ENCODE data around the gene DDX3X. TPM values are rescaled to one million over a fixed set of nuclear protein-coding genes. Genes with fewer than 3 reads are reported as not detected.

The DDX3X gene
- total RNA-seq, 1 donor from 2014 or later: 264 TPM

DNA sequence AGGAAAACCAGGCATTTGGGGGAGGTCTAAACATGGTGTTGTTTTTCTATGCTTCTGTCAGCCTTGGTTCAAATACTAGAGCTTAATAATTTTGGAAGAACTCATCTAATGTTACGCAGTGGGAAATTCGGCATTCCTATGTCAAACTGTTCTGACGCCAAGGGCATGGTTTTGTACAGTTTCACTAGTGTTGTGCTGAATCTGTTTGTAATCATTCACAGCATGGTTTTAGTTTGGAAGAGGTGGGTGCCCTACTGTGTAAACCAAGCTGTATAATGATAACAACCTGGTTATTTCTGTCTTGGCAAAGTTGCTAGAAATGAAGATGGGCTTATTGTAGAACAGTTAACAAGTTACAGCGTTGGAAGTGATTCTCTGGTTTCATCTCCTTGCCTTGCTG, 5.2 kb downstream of the DDX3X start:
- peaks cover 12% of the 10 kb centered on the region for H3K36me3 ChIP-seq
- no peaks in the 10 kb centered on the region for H3K9me3 ChIP-seq (ENCODE audit: low read depth)
- H3K27ac ChIP-seq: no peak overlapping the region
- peaks cover 48% of the 10 kb centered on the region for H3F3A ChIP-seq (ENCODE audit: low read depth)
- peaks cover 13% of the 10 kb centered on the region for H3K4me1 ChIP-seq
- H3K9ac ChIP-seq: no peak overlapping the region
- no peak overlapping the region for H3K4me3 ChIP-seq
- H4K20me1 ChIP-seq (ENCODE audit: low read depth): peaks cover 95% of the 10 kb centered on the region
- H3K36me3 Mint-ChIP-seq: peaks cover 20% of the 10 kb centered on the region
- no peak for TF ChIP-seq EZH2 (IDR thresholded peaks at IDR 0.05)
- TF ChIP-seq, protein P1, sequence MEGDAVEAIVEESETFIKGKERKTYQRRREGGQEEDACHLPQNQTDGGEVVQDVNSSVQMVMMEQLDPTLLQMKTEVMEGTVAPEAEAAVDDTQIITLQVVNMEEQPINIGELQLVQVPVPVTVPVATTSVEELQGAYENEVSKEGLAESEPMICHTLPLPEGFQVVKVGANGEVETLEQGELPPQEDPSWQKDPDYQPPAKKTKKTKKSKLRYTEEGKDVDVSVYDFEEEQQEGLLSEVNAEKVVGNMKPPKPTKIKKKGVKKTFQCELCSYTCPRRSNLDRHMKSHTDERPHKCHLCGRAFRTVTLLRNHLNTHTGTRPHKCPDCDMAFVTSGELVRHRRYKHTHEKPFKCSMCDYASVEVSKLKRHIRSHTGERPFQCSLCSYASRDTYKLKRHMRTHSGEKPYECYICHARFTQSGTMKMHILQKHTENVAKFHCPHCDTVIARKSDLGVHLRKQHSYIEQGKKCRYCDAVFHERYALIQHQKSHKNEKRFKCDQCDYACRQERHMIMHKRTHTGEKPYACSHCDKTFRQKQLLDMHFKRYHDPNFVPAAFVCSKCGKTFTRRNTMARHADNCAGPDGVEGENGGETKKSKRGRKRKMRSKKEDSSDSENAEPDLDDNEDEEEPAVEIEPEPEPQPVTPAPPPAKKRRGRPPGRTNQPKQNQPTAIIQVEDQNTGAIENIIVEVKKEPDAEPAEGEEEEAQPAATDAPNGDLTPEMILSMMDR (IDR thresholded peaks at IDR 0.05): no peak
- TF ChIP-seq EZH2phosphoT487 (IDR thresholded peaks at IDR 0.05): no peak
- peaks cover 11% of the 10 kb centered on the region for H3K4me1 Mint-ChIP-seq
- no peak overlapping the region for H3K4me3 Mint-ChIP-seq
- H3K79me2 ChIP-seq (ENCODE audit: low read depth): peaks cover 100% of the 10 kb centered on the region
- H3K4me2 ChIP-seq: peak overlapping the region; percentile 87
- H2AFZ ChIP-seq (replicated peaks): no peak overlapping the region
- H3K27ac Mint-ChIP-seq: no peak overlapping the region
- DNase-seq (ENCODE audit: low spot score): no peak
- peaks cover 3% of the 10 kb centered on the region for H3K27me3 Mint-ChIP-seq (ENCODE audit: insufficient read depth, low read depth)
- no peaks in the 10 kb centered on the region for H3K9me3 Mint-ChIP-seq
- H3K27me3 ChIP-seq: no peaks in the 10 kb centered on the region

DNA sequence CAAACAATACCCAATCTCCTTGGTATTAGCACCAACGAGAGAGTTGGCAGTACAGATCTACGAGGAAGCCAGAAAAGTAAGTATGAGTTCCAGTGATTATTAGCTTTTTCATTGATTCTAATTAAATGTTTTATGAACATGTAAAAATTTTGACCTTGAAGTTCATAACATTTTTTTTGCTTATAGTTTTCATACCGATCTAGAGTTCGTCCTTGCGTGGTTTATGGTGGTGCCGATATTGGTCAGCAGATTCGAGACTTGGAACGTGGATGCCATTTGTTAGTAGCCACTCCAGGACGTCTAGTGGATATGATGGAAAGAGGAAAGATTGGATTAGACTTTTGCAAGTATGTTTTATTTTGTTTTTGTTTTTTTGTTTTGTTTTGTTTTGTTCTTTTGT, 10.1 kb downstream of the DDX3X start:
- Mint-ChIP-seq H3K4me3 (no peak overlapping the region), H3K27me3 (ENCODE audit: insufficient read depth, low read depth) (no peaks in the 10 kb centered on the region), H3K27ac (no peak overlapping the region), H3K36me3 (peaks cover 26% of the 10 kb centered on the region), H3K9me3 (no peaks in the 10 kb centered on the region), H3K4me1 (no peaks in the 10 kb centered on the region)
- DNase-seq (ENCODE audit: low spot score): no peak
- Histone ChIP-seq H2AFZ (replicated peaks) (no peak overlapping the region), H3K4me2 (no peak overlapping the region), H3K9me3 (ENCODE audit: low read depth) (no peaks in the 10 kb centered on the region), H3K27me3 (no peaks in the 10 kb centered on the region), H3K9ac (no peak overlapping the region), H3K4me1 (peaks cover 3% of the 10 kb centered on the region), H3K27ac (no peak overlapping the region), H3K36me3 (peaks cover 26% of the 10 kb centered on the region), H3K79me2 (ENCODE audit: low read depth) (peaks cover 71% of the 10 kb centered on the region), H4K20me1 (ENCODE audit: low read depth) (peaks cover 92% of the 10 kb centered on the region), H3F3A (ENCODE audit: low read depth) (peaks cover 91% of the 10 kb centered on the region), H3K4me3 (no peak overlapping the region)
- TF ChIP-seq, protein P1 (IDR thresholded peaks at IDR 0.05): no peak
- TF ChIP-seq EZH2phosphoT487 (IDR thresholded peaks at IDR 0.05): no peak
- TF ChIP-seq EZH2 (IDR thresholded peaks at IDR 0.05): no peak

DNA sequence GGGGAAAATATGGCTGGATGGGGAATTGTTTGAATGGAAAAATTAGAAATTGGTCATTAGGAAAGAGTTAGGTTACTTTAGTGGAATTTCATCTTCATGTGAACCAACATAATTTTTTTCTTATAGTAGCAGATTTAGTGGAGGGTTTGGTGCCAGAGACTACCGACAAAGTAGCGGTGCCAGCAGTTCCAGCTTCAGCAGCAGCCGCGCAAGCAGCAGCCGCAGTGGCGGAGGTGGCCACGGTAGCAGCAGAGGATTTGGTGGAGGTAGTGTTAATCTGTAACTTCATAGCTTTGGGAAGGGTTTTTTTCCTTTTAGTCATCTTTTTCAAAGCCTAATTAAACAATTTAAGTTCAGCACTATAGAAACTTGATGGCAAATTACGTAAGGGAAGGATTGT, 13.2 kb downstream of the DDX3X start:
- Histone ChIP-seq H3K9ac (no peak overlapping the region), H3K36me3 (peaks cover 31% of the 10 kb centered on the region), H2AFZ (replicated peaks) (no peak overlapping the region), H3K27me3 (no peaks in the 10 kb centered on the region), H3K79me2 (ENCODE audit: low read depth) (peaks cover 40% of the 10 kb centered on the region), H4K20me1 (ENCODE audit: low read depth) (peaks cover 69% of the 10 kb centered on the region), H3K4me3 (no peak overlapping the region), H3F3A (ENCODE audit: low read depth) (peaks cover 93% of the 10 kb centered on the region), H3K27ac (no peak overlapping the region), H3K4me1 (no peaks in the 10 kb centered on the region), H3K4me2 (no peak overlapping the region), H3K9me3 (ENCODE audit: low read depth) (no peaks in the 10 kb centered on the region)
- peaks cover 19% of the 10 kb centered on the region for H3K36me3 Mint-ChIP-seq
- no peak for DNase-seq (ENCODE audit: low spot score)
- H3K9me3 Mint-ChIP-seq: no peaks in the 10 kb centered on the region
- H3K4me1 Mint-ChIP-seq: no peaks in the 10 kb centered on the region
- no peak overlapping the region for H3K27ac Mint-ChIP-seq
- TF ChIP-seq EZH2 (IDR thresholded peaks at IDR 0.05) (no peak), EZH2phosphoT487 (IDR thresholded peaks at IDR 0.05) (no peak)
- TF ChIP-seq, protein P1 (IDR thresholded peaks at IDR 0.05): no peak
- H3K4me3 Mint-ChIP-seq: no peak overlapping the region
- no peaks in the 10 kb centered on the region for H3K27me3 Mint-ChIP-seq (ENCODE audit: insufficient read depth, low read depth)

Measured in neural progenitor cell (in vitro differentiated cells).